GM23248 (cell line): Measurements from ENCODE around the gene OR1B1. TPM values are rescaled to one million over a fixed set of nuclear protein-coding genes. Genes with fewer than 3 reads are reported as not detected.

ENCODE experiments used
- DNase-seq: peaks from one replicate; pipeline ENCODE4 v3.0.0-alpha.2; 2015
- H2AFZ ChIP-seq: fragments of 200-600 bp; sonication (generic); 2 replicates; pipeline ENCODE4 v1.6.1; 2016; ENCODE audit warnings: antibody characterized with exemption
- H3F3A ChIP-seq: fragments of 200-600 bp; sonication (generic); 2 replicates; pipeline ENCODE4 v1.6.1; 2016; ENCODE audit warnings: mild to moderate bottlenecking, antibody characterized with exemption, mixed run types; ENCODE audit not compliant: insufficient read depth
- H3K27ac ChIP-seq: fragments of 200-600 bp; sonication (generic); 2 replicates; pipeline ENCODE4 v1.5.1; 2016; ENCODE audit warnings: mild to moderate bottlenecking
- H3K27me3 ChIP-seq: fragments of 200-600 bp; sonication (generic); replicated peaks from 2 replicates; pipeline ENCODE4 v1.6.1; 2016; ENCODE audit warnings: mild to moderate bottlenecking; ENCODE audit not compliant: insufficient read depth
- H3K36me3 ChIP-seq: fragments of 200-600 bp; sonication (generic); 2 replicates; pipeline ENCODE4 v1.6.1; 2016; ENCODE audit warnings: low read depth, mild to moderate bottlenecking
- H3K4me1 ChIP-seq: fragments of 200-600 bp; sonication (generic); 2 replicates; pipeline ENCODE4 v1.6.1; 2016; ENCODE audit warnings: mild to moderate bottlenecking; ENCODE audit not compliant: insufficient read depth
- H3K4me2 ChIP-seq: fragments of 200-600 bp; sonication (generic); one replicate; pipeline ENCODE4 v1.6.1; 2016; ENCODE audit warnings: mild to moderate bottlenecking; ENCODE audit not compliant: unreplicated experiment
- H3K4me3 ChIP-seq: fragments of 200-600 bp; sonication (generic); 2 replicates; pipeline ENCODE4 v1.5.1; 2016; ENCODE audit warnings: mild to moderate bottlenecking
- H3K79me2 ChIP-seq: fragments of 200-600 bp; sonication (generic); 2 replicates; pipeline ENCODE4 v1.6.1; 2016; ENCODE audit warnings: mild to moderate bottlenecking; ENCODE audit not compliant: insufficient read depth
- H3K9ac ChIP-seq: fragments of 200-600 bp; sonication (generic); 2 replicates; pipeline ENCODE4 v1.6.1; 2016; ENCODE audit warnings: mild to moderate bottlenecking
- H3K9me2 ChIP-seq: fragments of 200-600 bp; sonication (generic); 2 replicates; pipeline ENCODE4 v1.6.1; 2016; ENCODE audit warnings: mixed run types, mild to moderate bottlenecking, moderate library complexity; ENCODE audit not compliant: insufficient read depth
- H3K9me3 ChIP-seq: fragments of 200-600 bp; sonication (generic); one replicate; pipeline ENCODE4 v1.6.1; 2017; ENCODE audit warnings: low read depth
- H4K20me1 ChIP-seq: fragments of 200-600 bp; sonication (generic); 2 replicates; pipeline ENCODE4 v1.6.0; 2016; ENCODE audit not compliant: insufficient read depth
- EZH2 ChIP-seq: fragments of 200-600 bp; sonication (generic); IDR thresholded peaks from 2 replicates; pipeline ENCODE4 v1.6.1; 2018; ENCODE audit warnings: antibody characterized with exemption, mild to moderate bottlenecking; ENCODE audit not compliant: insufficient read depth, poor library complexity, severe bottlenecking
- EZH2phosphoT487 ChIP-seq: fragments of 200-600 bp; sonication (generic); IDR thresholded peaks from 2 replicates; pipeline ENCODE4 v1.6.1; 2018; ENCODE audit warnings: antibody characterized with exemption, moderate library complexity, mild to moderate bottlenecking, low read depth; ENCODE audit not compliant: insufficient read depth
- WGBS, 2 experiments: methylation state at CpG; one replicate each; pipeline ENCODE4 v1.1.6; 2015 to 2017; ENCODE audit warnings: low lambda C conversion rate in 2 of 2, low coverage in 1 of 2; ENCODE audit errors: missing lambda C conversion rate in 2 of 2; 5-methylcytosine and 5-hydroxymethylcytosine counted together
- in situ Hi-C: fragments of 300-500 bp; cut with MboI; formaldehyde crosslinking; loops from 2 replicates; pipeline ENCODE4 v1.15.0; 2020
- polyA plus RNA-seq: library from polyadenylated mRNA; unstranded; fragments of >200 nt; fragmentation: Nextera tagmentation; extraction: Ambion mirVana; gene quantifications from 2 replicates; pipeline ENCODE4 v1.2.1, GENCODE V29; 2016
- total RNA-seq: library from RNA; depleted of rRNA; stranded (reverse); fragments of >200 nt; shearing (Covaris generic); gene quantifications from 2 replicates; pipeline ENCODE4 v1.2.3, GENCODE V29; 2014

OR1B1 gene
- total and polyA plus RNA-seq, 2 experiments from 2014 or later, result not detected

DNA sequence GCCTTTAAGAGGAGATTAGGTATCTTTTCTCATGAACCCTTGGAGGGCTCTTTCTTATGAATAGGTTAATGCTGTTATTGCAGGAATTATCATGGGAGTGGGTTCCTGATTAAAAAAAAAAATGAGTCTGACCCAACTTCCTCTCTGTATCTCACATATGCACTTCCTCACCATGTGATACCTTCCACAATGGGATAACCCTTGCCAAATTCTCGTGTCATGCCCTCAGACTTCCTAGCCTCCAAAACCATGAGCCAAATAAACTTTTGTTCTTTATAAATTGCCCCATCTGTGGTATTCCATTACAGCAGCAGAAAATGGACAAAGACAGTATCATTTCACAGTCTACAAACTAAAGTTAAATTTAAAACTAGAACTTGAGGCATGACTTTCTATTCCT, 1.0 kb downstream of the OR1B1 start:
- in situ Hi-C loops, result no loop called here
- H3K79me2 ChIP-seq, result no peaks in the 10 kb centered on the region
- WGBS, 2 experiments, result 0% methylated on average over 1 of the region's 1 CpG
- no peak overlapping the region for H3K4me2 ChIP-seq
- no peaks in the 10 kb centered on the region for H3K27me3 ChIP-seq
- no peak overlapping the region for H3K27ac ChIP-seq
- no peaks in the 10 kb centered on the region for H3K36me3 ChIP-seq
- TF ChIP-seq EZH2, result no peak
- no peak for TF ChIP-seq EZH2phosphoT487
- H4K20me1 ChIP-seq, result no peaks in the 10 kb centered on the region
- no peaks in the 10 kb centered on the region for H3K9me3 ChIP-seq
- H3K9ac ChIP-seq, result no peak overlapping the region
- no peak overlapping the region for H3K4me3 ChIP-seq
- no peaks in the 10 kb centered on the region for H3K4me1 ChIP-seq
- DNase-seq, result no peak
- no peaks in the 10 kb centered on the region for H3F3A ChIP-seq
- H3K9me2 ChIP-seq, result no peaks in the 10 kb centered on the region
- H2AFZ ChIP-seq, result no peak overlapping the region

DNA sequence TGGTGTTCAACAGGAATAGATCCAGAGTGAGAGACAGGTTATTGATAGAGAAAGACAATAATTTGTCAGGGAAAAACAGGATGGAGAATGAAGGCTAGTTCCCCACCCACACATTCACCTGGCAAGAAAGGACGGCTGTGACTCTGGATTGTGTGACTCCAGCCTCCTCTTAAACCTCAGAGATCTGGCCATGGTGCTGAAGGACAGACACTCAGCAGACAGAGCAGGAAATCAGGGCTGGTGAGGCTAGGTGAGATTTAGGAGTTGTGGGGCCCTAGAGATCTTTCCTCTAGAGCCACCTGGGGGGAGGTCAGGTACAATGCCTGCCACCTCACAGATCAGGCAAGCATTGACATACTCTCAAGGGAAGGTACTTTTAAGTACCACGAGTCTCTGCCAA, 15.2 kb downstream of the OR1B1 start:
- peak; percentile 28 for DNase-seq
- Histone ChIP-seq H2AFZ (no peak overlapping the region), H3K9me3 (no peaks in the 10 kb centered on the region), H3K36me3 (no peaks in the 10 kb centered on the region), H3K27me3 (no peaks in the 10 kb centered on the region), H3K9me2 (no peaks in the 10 kb centered on the region; the same call in 1 of the 2 replicates), H3F3A (no peaks in the 10 kb centered on the region), H4K20me1 (no peaks in the 10 kb centered on the region), H3K4me1 (no peaks in the 10 kb centered on the region), H3K9ac (no peak overlapping the region), H3K4me3 (no peak overlapping the region), H3K27ac (no peak overlapping the region), H3K4me2 (no peak overlapping the region), H3K79me2 (no peaks in the 10 kb centered on the region)
- in situ Hi-C loops, result no loop called here
- no peak for TF ChIP-seq EZH2phosphoT487
- TF ChIP-seq EZH2, result no peak
- 15 to 19% methylated on average over 2 of the region's 2 CpGs for WGBS, 2 experiments

DNA sequence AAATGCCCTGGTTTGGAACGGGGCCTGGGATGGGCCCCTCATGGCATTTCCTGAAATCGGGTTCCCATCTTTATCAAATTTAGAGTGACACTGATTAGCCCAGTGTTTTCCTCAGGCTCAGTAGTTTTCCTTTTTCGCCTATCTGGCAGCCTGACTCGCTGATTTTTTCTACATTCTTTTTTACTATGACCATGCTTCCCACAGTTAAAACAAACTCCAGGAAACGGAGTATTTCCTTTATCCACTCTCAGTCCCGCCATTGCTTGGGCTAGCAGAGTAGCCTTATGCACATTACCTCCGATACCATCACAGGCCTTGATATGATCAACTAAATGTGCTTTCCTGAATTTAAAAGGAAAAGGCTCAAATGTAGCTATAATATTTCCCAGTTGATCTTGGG, 37.4 kb downstream of the OR1B1 start:
- no peaks in the 10 kb centered on the region for H3K9me2 ChIP-seq
- no peak overlapping the region for H3K4me2 ChIP-seq
- no peak overlapping the region for H2AFZ ChIP-seq
- H3K9ac ChIP-seq, result no peak overlapping the region
- 58 to 67% methylated on average over 7 of the region's 7 CpGs for WGBS, 2 experiments
- no peak for TF ChIP-seq EZH2phosphoT487
- no peak for TF ChIP-seq EZH2
- H3K27me3 ChIP-seq, result no peaks in the 10 kb centered on the region
- H3K9me3 ChIP-seq, result no peaks in the 10 kb centered on the region
- DNase-seq, result no peak
- no peaks in the 10 kb centered on the region for H3K36me3 ChIP-seq
- H3K79me2 ChIP-seq, result no peaks in the 10 kb centered on the region
- H4K20me1 ChIP-seq, result no peaks in the 10 kb centered on the region
- no peak overlapping the region for H3K4me3 ChIP-seq
- H3F3A ChIP-seq, result no peaks in the 10 kb centered on the region
- H3K4me1 ChIP-seq, result no peaks in the 10 kb centered on the region
- in situ Hi-C loops, result no loop called here
- H3K27ac ChIP-seq, result no peak overlapping the region

DNA sequence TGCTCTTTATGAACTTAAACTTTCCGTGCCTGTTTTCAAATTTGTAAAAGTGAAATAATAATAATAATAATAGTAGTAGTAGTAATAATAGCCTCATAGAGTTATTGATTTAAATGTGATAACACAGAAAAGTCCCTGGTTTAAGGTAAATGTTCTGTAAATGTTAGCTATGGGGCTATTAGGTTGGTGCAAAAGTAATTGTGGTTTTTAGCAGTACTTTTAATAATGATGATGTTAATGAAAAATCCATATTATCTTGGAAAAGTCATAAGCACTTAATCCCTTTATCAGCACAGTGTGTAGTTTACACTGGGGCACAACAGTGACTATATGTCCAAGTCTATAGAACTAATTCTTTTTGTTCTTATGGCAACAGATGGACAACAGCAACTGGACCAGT, 43.1 kb downstream of the OR1B1 start, which contains the start of gene OR1Q1:
Gene OR1Q1 (plus strand): TSS at position 377 of the 400 bp plus-strand sequence. CDS start 0 bp downstream, at position 377.
- no peak for DNase-seq
- Histone ChIP-seq H2AFZ (no peak within 1 kb of the TSS), H4K20me1 (no peaks in the 10 kb centered on the region), H3K9me2 (no peaks in the 10 kb centered on the region), H3K9me3 (no peaks in the 10 kb centered on the region), H3K9ac (no peak within 1 kb of the TSS), H3K27me3 (no peaks in the 10 kb centered on the region), H3K27ac (no peak within 1 kb of the TSS), H3K79me2 (no peaks in the 10 kb centered on the region), H3K36me3 (no peaks in the 10 kb centered on the region), H3K4me2 (no peak within 1 kb of the TSS), H3K4me3 (no peak within 1 kb of the TSS), H3F3A (no peaks in the 10 kb centered on the region), H3K4me1 (no peaks in the 10 kb centered on the region)
- WGBS, 2 experiments, result 95 to 100% methylated on average over 1 of the region's 1 CpG
- TF ChIP-seq EZH2phosphoT487 (no peak), EZH2 (no peak)
- in situ Hi-C loops, result no loop called here

DNA sequence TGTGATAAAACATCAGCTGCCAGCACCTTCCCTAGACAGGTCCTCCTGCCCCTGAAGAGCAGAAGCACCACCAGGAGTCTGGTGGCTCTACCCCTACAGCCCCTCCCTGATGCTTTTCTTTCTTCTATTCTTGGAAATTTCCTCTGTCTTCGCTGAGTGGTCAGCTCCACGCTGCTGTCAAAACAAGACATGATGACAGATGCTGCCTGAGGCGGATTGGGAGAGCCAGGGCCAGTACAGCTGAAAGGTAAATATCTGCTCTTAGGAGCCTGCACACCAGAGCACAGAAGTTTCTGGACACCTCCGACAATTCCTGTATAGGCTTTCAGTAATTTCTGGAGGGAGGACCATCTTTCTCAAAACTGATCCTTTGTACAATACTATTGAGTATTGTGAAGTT, 47.6 kb downstream of the OR1B1 start:
- Histone ChIP-seq H2AFZ (no peak overlapping the region), H3K27me3 (no peaks in the 10 kb centered on the region), H3F3A (no peaks in the 10 kb centered on the region), H3K36me3 (no peaks in the 10 kb centered on the region), H4K20me1 (no peaks in the 10 kb centered on the region), H3K27ac (no peak overlapping the region), H3K9me2 (no peaks in the 10 kb centered on the region), H3K4me3 (no peak overlapping the region), H3K4me2 (no peak overlapping the region), H3K9me3 (no peaks in the 10 kb centered on the region), H3K79me2 (no peaks in the 10 kb centered on the region), H3K4me1 (no peaks in the 10 kb centered on the region), H3K9ac (no peak overlapping the region)
- 87 to 89% methylated on average over 4 of the region's 4 CpGs for WGBS, 2 experiments
- TF ChIP-seq EZH2, result no peak
- TF ChIP-seq EZH2phosphoT487, result no peak
- in situ Hi-C loops, result no loop called here
- no peak for DNase-seq
